ENCODE data around the gene PPM1F.

Gene PPM1F

GRCh38 chr22:21985214-21985613, 32.6 kb upstream of the PPM1F start:
- H3K4me3 ChIP-seq (ENCODE audit: low read depth, low read length), result no peak overlapping the region
- in situ Hi-C loops (cut with HindIII; ENCODE audit: low sequenced_read_pairs), result no loop called here
- TF ChIP-seq CTCF (IDR thresholded peaks at IDR 0.05; ENCODE audit: low read depth, low read length, missing control alignments), result no peak
- DNase-seq (ENCODE audit: low read depth), result no peak

GRCh38 chr22:21984793-21985192, 32.1 kb upstream of the PPM1F start:
- no peak for DNase-seq (ENCODE audit: low read depth)
- H3K4me3 ChIP-seq (ENCODE audit: low read depth, low read length), result no peak overlapping the region
- TF ChIP-seq CTCF (IDR thresholded peaks at IDR 0.05; ENCODE audit: low read depth, low read length, missing control alignments), result peak; percentile 32
- in situ Hi-C loops (cut with HindIII; ENCODE audit: low sequenced_read_pairs), result no loop called here

- in situ Hi-C loops (cut with HindIII; ENCODE audit: low sequenced_read_pairs), result no loop called here
- TF ChIP-seq CTCF (IDR thresholded peaks at IDR 0.05; ENCODE audit: low read depth, low read length, missing control alignments), result no peak
- peak within 1 kb of the TSS; percentile 100 for H3K4me3 ChIP-seq (ENCODE audit: low read depth, low read length)
- peak; percentile 45 for DNase-seq (ENCODE audit: low read depth)
Observed at GRCh38 chr22:21982338-21982965, 29.8 kb upstream of the PPM1F start, which contains the start of gene TOP3B. Gene TOP3B (minus strand): TSS chr22:21982787. CDS start chr22:21975709, 7,078 bp downstream.

- H3K4me3 ChIP-seq (ENCODE audit: low read depth, low read length), result peak overlapping the region; percentile 100
- DNase-seq (ENCODE audit: low read depth), result no peak
- TF ChIP-seq CTCF (IDR thresholded peaks at IDR 0.05; ENCODE audit: low read depth, low read length, missing control alignments), result no peak
- in situ Hi-C loops (cut with HindIII; ENCODE audit: low sequenced_read_pairs), result no loop called here
Observed at GRCh38 chr22:21981874-21982273, 29.2 kb upstream of the PPM1F start.

- no peak overlapping the region for H3K4me3 ChIP-seq (ENCODE audit: low read depth, low read length)
- in situ Hi-C loops (cut with HindIII; ENCODE audit: low sequenced_read_pairs), result no loop called here
- no peak for DNase-seq (ENCODE audit: low read depth)
- no peak for TF ChIP-seq CTCF (IDR thresholded peaks at IDR 0.05; ENCODE audit: low read depth, low read length, missing control alignments)
Observed at GRCh38 chr22:21980547-21980946, 27.9 kb upstream of the PPM1F start.

GRCh38 chr22:21978564-21979386, 26.1 kb upstream of the PPM1F start:
- H3K4me3 ChIP-seq (ENCODE audit: low read depth, low read length), result no peak overlapping the region
- in situ Hi-C loops (cut with HindIII; ENCODE audit: low sequenced_read_pairs), result no loop called here
- TF ChIP-seq CTCF (IDR thresholded peaks at IDR 0.05; ENCODE audit: low read depth, low read length, missing control alignments), result no peak
- DNase-seq (ENCODE audit: low read depth), result no peak
